HEK293 (cell line): ENCODE results near the gene AGO4.
"Not testable (repeated sequence)": the region's sequence is repeated elsewhere in the genome, so short reads cannot be mapped to it uniquely, and the experiment has no call there.

Experiments
- BCL11A ChIP-seq: fragments of 450-650 bp; formaldehyde crosslinking; IDR thresholded peaks from 2 replicates; pipeline ENCODE4 v1.5.1; 2016; ENCODE audit warnings: low read depth, missing biosample characterization, missing genetic modification characterization
- CTCF ChIP-seq: fragments of 450-650 bp; formaldehyde crosslinking; IDR thresholded peaks from 2 replicates; pipeline ENCODE4 v1.5.1; 2016; ENCODE audit warnings: missing biosample characterization, missing genetic modification characterization
- KLF16 ChIP-seq: fragments of 450-650 bp; formaldehyde crosslinking; IDR thresholded peaks from 2 replicates; pipeline ENCODE4 v1.5.1; 2017; ENCODE audit warnings: missing biosample characterization, missing genetic modification characterization
- YY1 ChIP-seq: fragments of 450-650 bp; formaldehyde crosslinking; IDR thresholded peaks from 2 replicates; pipeline ENCODE4 v1.5.1; 2018; ENCODE audit warnings: missing biosample characterization, missing genetic modification characterization
- ZNF335 ChIP-seq: fragments of 450-650 bp; formaldehyde crosslinking; conservative IDR thresholded peaks from 2 replicates; pipeline ENCODE4 v1.5.1; 2016; ENCODE audit warnings: missing biosample characterization, missing genetic modification characterization
- ZNF501 ChIP-seq: fragments of 450-650 bp; formaldehyde crosslinking; IDR thresholded peaks from 2 replicates; pipeline ENCODE4 v1.5.1; 2016; ENCODE audit warnings: missing biosample characterization, missing genetic modification characterization
- ZNF530 ChIP-seq: fragments of 450-650 bp; formaldehyde crosslinking; IDR thresholded peaks from 2 replicates; pipeline ENCODE4 v1.5.1; 2016; ENCODE audit warnings: low read depth, missing biosample characterization, missing genetic modification characterization
- ZXDB ChIP-seq: fragments of 450-650 bp; formaldehyde crosslinking; IDR thresholded peaks from 2 replicates; pipeline ENCODE4 v1.5.1; 2016; ENCODE audit warnings: missing biosample characterization, missing genetic modification characterization
- TF ChIP-seq, protein P1 (sequence below): fragments of 450-650 bp; formaldehyde crosslinking; IDR thresholded peaks from 2 replicates; pipeline ENCODE4 v1.5.1; 2016; ENCODE audit warnings: missing biosample characterization, missing genetic modification characterization

DNA sequence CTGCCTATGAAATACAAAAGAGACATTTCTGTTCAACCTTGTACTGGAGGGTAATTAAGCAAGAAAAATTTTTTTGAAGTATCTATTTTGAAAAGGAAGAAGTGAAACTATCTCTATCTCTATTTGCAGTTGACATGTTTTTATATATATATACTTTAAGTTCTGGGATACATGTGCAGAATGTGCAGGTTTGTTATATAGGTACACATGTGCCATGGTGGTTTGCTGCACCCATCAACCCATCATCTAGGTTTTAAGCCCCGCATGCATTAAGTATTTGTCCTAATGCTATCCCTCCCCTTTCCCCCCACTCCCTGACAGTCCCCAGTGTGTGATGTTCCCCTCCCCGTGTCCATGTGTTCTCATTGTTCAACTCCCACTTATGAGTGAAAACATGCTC, 9.8 kb upstream of the AGO4 start:
- TF ChIP-seq, protein P1, sequence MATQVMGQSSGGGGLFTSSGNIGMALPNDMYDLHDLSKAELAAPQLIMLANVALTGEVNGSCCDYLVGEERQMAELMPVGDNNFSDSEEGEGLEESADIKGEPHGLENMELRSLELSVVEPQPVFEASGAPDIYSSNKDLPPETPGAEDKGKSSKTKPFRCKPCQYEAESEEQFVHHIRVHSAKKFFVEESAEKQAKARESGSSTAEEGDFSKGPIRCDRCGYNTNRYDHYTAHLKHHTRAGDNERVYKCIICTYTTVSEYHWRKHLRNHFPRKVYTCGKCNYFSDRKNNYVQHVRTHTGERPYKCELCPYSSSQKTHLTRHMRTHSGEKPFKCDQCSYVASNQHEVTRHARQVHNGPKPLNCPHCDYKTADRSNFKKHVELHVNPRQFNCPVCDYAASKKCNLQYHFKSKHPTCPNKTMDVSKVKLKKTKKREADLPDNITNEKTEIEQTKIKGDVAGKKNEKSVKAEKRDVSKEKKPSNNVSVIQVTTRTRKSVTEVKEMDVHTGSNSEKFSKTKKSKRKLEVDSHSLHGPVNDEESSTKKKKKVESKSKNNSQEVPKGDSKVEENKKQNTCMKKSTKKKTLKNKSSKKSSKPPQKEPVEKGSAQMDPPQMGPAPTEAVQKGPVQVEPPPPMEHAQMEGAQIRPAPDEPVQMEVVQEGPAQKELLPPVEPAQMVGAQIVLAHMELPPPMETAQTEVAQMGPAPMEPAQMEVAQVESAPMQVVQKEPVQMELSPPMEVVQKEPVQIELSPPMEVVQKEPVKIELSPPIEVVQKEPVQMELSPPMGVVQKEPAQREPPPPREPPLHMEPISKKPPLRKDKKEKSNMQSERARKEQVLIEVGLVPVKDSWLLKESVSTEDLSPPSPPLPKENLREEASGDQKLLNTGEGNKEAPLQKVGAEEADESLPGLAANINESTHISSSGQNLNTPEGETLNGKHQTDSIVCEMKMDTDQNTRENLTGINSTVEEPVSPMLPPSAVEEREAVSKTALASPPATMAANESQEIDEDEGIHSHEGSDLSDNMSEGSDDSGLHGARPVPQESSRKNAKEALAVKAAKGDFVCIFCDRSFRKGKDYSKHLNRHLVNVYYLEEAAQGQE (tag by site-specific recombination): not testable (repeated sequence)
- not testable (repeated sequence) for TF ChIP-seq CTCF (tag by site-specific recombination); BCL11A (tag by site-specific recombination); KLF16 (tag by site-specific recombination); YY1 (tag by site-specific recombination); ZNF335; ZNF501; ZXDB (tag by site-specific recombination); ZNF530 (tag by site-specific recombination)
